GM19372 (cell line): ENCODE data around the gene SCYGR4.
"Not testable (repeated sequence)": the region's sequence is repeated elsewhere in the genome, so short reads cannot be mapped to it uniquely, and the experiment has no call there.

ENCODE experiments used
- ATAC-seq: cut with Tn5 transposase; IDR thresholded peaks from one replicate; pipeline ENCODE4 v1.9.1; 2021; ENCODE audit warnings: mild to moderate bottlenecking, low read depth, moderate library complexity; ENCODE audit not compliant: unreplicated experiment

The SCYGR4 gene

DNA sequence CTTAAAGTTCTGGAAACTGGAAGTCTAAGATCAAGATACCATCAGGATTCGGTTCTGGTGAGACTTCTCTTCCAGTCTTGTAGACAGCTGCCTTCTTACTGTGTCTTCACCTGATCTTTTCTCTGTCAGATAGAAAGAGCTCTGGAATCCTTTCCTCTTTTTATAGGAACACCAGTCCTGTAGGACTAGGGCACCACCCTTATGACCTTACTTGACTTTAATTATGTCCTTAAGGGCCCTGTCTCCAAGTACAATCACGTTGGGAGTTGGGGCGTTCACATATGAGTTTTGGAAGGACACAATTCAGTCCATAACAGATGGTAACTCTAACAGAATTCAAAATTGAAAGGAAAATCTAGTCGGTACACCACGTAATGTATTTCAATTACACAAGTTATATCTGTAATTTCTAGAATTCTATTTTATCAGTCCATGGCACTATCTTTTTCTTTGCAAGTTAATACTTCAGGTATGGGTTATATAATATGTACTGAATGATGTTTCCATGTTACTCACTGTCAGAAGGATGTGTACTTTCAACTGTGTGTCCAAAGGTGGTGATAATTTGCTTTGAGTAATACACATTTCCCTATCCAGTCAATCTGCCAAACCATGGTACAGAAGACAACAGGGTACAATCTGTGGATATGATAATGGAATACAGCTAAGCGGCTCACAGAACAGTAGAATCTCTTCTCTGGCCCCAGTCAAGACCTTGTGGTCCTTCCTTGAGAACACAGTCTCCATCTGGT is 48.1 kb downstream of the SCYGR4 start:
- ATAC-seq: no peak

DNA sequence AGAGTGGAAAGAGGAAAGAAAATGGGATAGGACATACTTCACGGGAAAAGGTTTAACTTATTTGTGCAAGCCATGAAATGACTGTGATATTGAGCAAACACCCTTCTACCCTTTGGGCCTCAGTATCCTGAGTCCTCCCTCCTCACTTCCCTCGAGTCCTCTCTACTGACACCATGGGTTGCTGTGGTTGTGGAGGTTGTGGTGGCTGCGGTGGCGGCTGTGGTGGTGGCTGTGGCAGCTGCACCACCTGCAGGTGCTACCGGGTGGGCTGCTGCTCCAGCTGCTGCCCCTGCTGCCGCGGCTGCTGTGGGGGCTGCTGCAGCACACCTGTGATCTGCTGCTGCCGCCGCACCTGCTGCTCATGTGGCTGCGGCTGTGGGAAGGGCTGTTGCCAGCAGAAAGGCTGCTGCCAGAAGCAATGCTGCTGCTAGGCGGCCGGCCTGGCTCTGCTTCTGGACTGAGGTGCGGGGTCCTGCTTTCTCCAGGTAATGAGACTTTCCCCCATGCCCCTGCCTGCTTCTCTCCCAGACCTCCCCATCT is 49.4 kb downstream of the SCYGR4 start, which contains the start of gene SCYGR5:
Gene SCYGR5, plus strand, starts transcription at position 174 of the 540 bp plus-strand sequence. Its CDS starts 0 bp downstream, at position 174.
- not testable (repeated sequence) for ATAC-seq
